Measurements from ENCODE around the gene MRPL9.

The MRPL9 gene

GRCh38 chr1:151723726-151724370 is 39.4 kb downstream of the MRPL9 start:
- no peak overlapping the region for H3K4me3 ChIP-seq (ENCODE audit: insufficient read depth, low read length, poor library complexity, severe bottlenecking)
- H3F3A ChIP-seq (ENCODE audit: insufficient read depth): no peaks in the 10 kb centered on the region
- H3K27me3 ChIP-seq (ENCODE audit: low read length): no peaks in the 10 kb centered on the region
- no peak overlapping the region for H3K4me2 ChIP-seq (ENCODE audit: low read depth, low read length, poor library complexity, severe bottlenecking)
- H3K79me2 ChIP-seq (ENCODE audit: insufficient read depth, low read length): no peaks in the 10 kb centered on the region
- no peaks in the 10 kb centered on the region for H3K9me2 ChIP-seq (replicated peaks; ENCODE audit: insufficient read depth, low read length)
- H2AFZ ChIP-seq (ENCODE audit: low read depth, low read length, severe bottlenecking): no peak overlapping the region
- H3K27ac ChIP-seq (ENCODE audit: low read depth, low read length): no peak overlapping the region
- no peaks in the 10 kb centered on the region for H3K36me3 ChIP-seq (ENCODE audit: low read length)
- H3K9ac ChIP-seq (ENCODE audit: low read length): no peak overlapping the region
- no peak for TF ChIP-seq EZH2phosphoT487 (conservative IDR thresholded peaks at IDR 0.05; ENCODE audit: low read length)
- TF ChIP-seq, protein P1, sequence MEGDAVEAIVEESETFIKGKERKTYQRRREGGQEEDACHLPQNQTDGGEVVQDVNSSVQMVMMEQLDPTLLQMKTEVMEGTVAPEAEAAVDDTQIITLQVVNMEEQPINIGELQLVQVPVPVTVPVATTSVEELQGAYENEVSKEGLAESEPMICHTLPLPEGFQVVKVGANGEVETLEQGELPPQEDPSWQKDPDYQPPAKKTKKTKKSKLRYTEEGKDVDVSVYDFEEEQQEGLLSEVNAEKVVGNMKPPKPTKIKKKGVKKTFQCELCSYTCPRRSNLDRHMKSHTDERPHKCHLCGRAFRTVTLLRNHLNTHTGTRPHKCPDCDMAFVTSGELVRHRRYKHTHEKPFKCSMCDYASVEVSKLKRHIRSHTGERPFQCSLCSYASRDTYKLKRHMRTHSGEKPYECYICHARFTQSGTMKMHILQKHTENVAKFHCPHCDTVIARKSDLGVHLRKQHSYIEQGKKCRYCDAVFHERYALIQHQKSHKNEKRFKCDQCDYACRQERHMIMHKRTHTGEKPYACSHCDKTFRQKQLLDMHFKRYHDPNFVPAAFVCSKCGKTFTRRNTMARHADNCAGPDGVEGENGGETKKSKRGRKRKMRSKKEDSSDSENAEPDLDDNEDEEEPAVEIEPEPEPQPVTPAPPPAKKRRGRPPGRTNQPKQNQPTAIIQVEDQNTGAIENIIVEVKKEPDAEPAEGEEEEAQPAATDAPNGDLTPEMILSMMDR (IDR thresholded peaks at IDR 0.05; ENCODE audit: insufficient read depth, low read length, poor library complexity, severe bottlenecking): no peak
- H3K9me3 ChIP-seq (ENCODE audit: insufficient read depth, low read length): no peaks in the 10 kb centered on the region
- no peaks in the 10 kb centered on the region for H4K20me1 ChIP-seq (ENCODE audit: low read depth, low read length)

DNA sequence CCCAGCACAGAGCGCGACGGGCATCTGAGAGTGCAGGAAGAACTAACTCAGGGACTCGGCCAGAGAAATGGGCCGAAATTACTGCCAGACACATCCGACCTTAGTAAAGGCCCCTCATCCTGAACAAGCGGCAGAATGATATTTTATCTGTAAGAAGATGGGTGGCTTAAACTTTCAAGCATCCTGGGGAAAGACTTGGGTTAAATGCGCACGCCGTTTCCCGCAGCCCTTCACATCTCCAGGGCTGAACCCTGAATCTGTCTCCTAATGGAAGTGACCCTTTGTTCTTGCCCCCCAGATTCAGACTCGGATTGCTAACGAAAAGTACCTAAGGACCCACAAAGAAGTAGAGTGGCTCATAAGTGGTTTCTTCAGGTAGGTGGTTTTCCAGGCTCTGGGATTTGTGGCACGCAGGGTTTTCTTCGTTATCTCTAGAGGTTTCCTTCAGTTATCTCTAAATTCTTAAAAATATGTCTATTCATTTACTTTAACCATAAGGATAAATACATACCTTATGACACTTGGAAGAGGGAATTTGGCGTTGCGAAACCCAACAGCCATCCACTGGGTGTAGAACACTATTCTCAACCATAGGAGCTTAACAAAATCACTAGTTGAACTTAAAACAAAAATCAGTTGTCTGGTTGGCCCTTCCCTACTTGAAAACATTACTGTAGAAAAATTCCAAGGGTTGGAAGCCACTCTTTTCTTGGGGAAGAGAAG is 41.3 kb downstream of the MRPL9 start:
- H2AFZ ChIP-seq (ENCODE audit: low read depth, low read length, severe bottlenecking): no peak overlapping the region
- TF ChIP-seq EZH2phosphoT487 (conservative IDR thresholded peaks at IDR 0.05; ENCODE audit: low read length): no peak
- TF ChIP-seq, protein P1 (IDR thresholded peaks at IDR 0.05; ENCODE audit: insufficient read depth, low read length, poor library complexity, severe bottlenecking): no peak

DNA sequence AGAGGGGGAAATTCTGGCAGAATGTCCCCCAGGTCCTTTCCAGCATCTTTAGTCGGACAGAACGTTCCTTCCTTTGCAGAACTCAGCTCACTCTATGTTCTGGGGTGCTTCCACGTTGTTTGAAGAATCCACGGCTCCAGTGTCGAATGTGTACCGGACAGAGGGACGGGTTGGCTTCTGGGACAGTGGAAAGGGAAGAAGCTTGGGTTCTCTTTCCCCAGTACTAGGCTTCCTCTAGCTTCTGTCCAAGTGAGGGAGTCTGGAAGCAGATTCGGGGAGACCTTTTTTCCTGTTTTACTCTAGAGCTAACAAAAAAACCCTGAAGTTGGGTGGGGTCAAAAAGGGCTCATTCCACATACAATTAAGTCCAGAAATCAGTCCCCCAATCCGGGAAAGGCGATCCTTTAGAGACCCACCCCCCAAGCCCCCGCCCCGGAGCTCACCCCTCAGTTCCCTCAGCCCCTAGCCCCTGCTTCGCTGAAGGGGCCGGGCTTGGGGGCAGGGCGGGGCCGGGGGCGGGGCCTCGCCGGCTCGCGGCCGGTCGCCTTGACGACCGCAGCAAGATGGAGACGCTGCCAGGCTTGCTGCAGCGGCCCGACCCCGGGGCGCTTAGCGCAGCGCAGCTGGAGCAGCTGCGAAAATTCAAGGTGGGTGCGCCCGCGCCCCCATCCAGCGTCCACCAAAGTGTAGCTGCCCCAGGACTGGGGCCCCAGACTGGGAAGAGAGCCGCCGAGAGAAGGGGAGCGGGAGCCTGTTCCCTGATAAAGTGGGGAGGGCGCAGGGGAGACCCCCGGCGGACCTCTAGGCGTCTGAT is 42.1 kb downstream of the MRPL9 start, which contains the start of gene RIIAD1:
RIIAD1 (plus strand) TSS at position 549 of the 814 bp plus-strand sequence; CDS start at position 564, 15 bp downstream.
- Histone ChIP-seq H3K36me3 (ENCODE audit: low read length) (no peaks in the 10 kb centered on the region), H3K27ac (ENCODE audit: low read depth, low read length) (no peak within 1 kb of the TSS), H3K4me3 (ENCODE audit: insufficient read depth, low read length, poor library complexity, severe bottlenecking) (no peak within 1 kb of the TSS), H3K79me2 (ENCODE audit: insufficient read depth, low read length) (no peaks in the 10 kb centered on the region), H3K9ac (ENCODE audit: low read length) (no peak within 1 kb of the TSS), H3K9me3 (ENCODE audit: insufficient read depth, low read length) (no peaks in the 10 kb centered on the region), H3K27me3 (ENCODE audit: low read length) (no peaks in the 10 kb centered on the region), H2AFZ (ENCODE audit: low read depth, low read length, severe bottlenecking) (peak within 1 kb of the TSS; percentile 27), H3F3A (ENCODE audit: insufficient read depth) (no peaks in the 10 kb centered on the region), H4K20me1 (ENCODE audit: low read depth, low read length) (no peaks in the 10 kb centered on the region), H3K4me2 (ENCODE audit: low read depth, low read length, poor library complexity, severe bottlenecking) (peak within 1 kb of the TSS; percentile 45), H3K9me2 (replicated peaks; ENCODE audit: insufficient read depth, low read length) (no peaks in the 10 kb centered on the region)
- TF ChIP-seq, protein P1 (IDR thresholded peaks at IDR 0.05; ENCODE audit: insufficient read depth, low read length, poor library complexity, severe bottlenecking): no peak
- TF ChIP-seq EZH2phosphoT487 (conservative IDR thresholded peaks at IDR 0.05; ENCODE audit: low read length): no peak

More for the DNA sequence above, 41.3 kb downstream of the MRPL9 start:
- H3K36me3 ChIP-seq (ENCODE audit: low read length): no peaks in the 10 kb centered on the region
- H3K27me3 ChIP-seq (ENCODE audit: low read length): no peaks in the 10 kb centered on the region
- H3K4me2 ChIP-seq (ENCODE audit: low read depth, low read length, poor library complexity, severe bottlenecking): peak overlapping the region; percentile 45
- H3K27ac ChIP-seq (ENCODE audit: low read depth, low read length): no peak overlapping the region
- H3K9me3 ChIP-seq (ENCODE audit: insufficient read depth, low read length): no peaks in the 10 kb centered on the region
- no peaks in the 10 kb centered on the region for H3F3A ChIP-seq (ENCODE audit: insufficient read depth)
- no peaks in the 10 kb centered on the region for H3K9me2 ChIP-seq (replicated peaks; ENCODE audit: insufficient read depth, low read length)
- no peak overlapping the region for H3K4me3 ChIP-seq (ENCODE audit: insufficient read depth, low read length, poor library complexity, severe bottlenecking)
- no peaks in the 10 kb centered on the region for H3K79me2 ChIP-seq (ENCODE audit: insufficient read depth, low read length)
- H4K20me1 ChIP-seq (ENCODE audit: low read depth, low read length): no peaks in the 10 kb centered on the region
- H3K9ac ChIP-seq (ENCODE audit: low read length): no peak overlapping the region
